Neural cell (in vitro differentiated cells): ENCODE measurements around the gene TFR2.

Source experiments
- CTCF ChIP-seq: fragments of 450-650 bp; IDR thresholded peaks from 2 replicates; pipeline ENCODE4 v1.5.1; 2014; ENCODE audit warnings: antibody characterized with exemption, mild to moderate bottlenecking, moderate library complexity; ENCODE audit not compliant: poor library complexity, severe bottlenecking
- EP300 ChIP-seq: fragments of 450-650 bp; conservative IDR thresholded peaks from 2 replicates; pipeline ENCODE4 v1.6.1; 2014; ENCODE audit warnings: antibody characterized with exemption, mild to moderate bottlenecking, moderate library complexity; ENCODE audit not compliant: poor library complexity, severe bottlenecking
- EZH2 ChIP-seq: fragments of 200-600, 300-800 bp; shearing (Covaris generic), sonication (generic); IDR thresholded peaks from 2 replicates; pipeline ENCODE4 v1.6.1; 2014; ENCODE audit warnings: antibody characterized with exemption, low read length, borderline replicate concordance, mild to moderate bottlenecking; ENCODE audit not compliant: insufficient read depth, poor library complexity, severe bottlenecking
- MXI1 ChIP-seq: fragments of 450-650 bp; conservative IDR thresholded peaks from 2 replicates; pipeline ENCODE4 v1.6.1; 2014; ENCODE audit warnings: antibody characterized with exemption, mild to moderate bottlenecking; ENCODE audit not compliant: poor library complexity, severe bottlenecking
- POLR2AphosphoS5 ChIP-seq: IDR thresholded peaks from 2 replicates; pipeline ENCODE4 v1.6.1; 2012
- REST ChIP-seq: IDR thresholded peaks from 2 replicates; pipeline ENCODE4 v1.6.1; 2012; ENCODE audit warnings: borderline replicate concordance
- SMC3 ChIP-seq: fragments of 450-650 bp; conservative IDR thresholded peaks from 2 replicates; pipeline ENCODE4 v1.6.1; 2014; ENCODE audit warnings: antibody characterized with exemption, mild to moderate bottlenecking, moderate library complexity; ENCODE audit not compliant: poor library complexity
- TAF1 ChIP-seq: IDR thresholded peaks from 2 replicates; pipeline ENCODE4 v1.6.1; 2012; ENCODE audit warnings: low read depth

- no peak for TF ChIP-seq MXI1
- no peak for TF ChIP-seq CTCF
- TF ChIP-seq EP300, result no peak
- peak; percentile 69 for TF ChIP-seq EZH2
- no peak for TF ChIP-seq TAF1
- TF ChIP-seq SMC3, result no peak
- no peak for TF ChIP-seq POLR2AphosphoS5
- TF ChIP-seq REST, result no peak
These were observed 36.1 kb downstream of the TFR2 start for GRCh38 chr7:100604976-100605911.
